Sigmoid colon (tissue), 7 donors: Measurements from ENCODE around the gene LTA. TPM values are rescaled to one million over a fixed set of nuclear protein-coding genes. Genes with fewer than 3 reads are reported as not detected.

Experiments used
- DNase-seq: peaks from one replicate; pipeline ENCODE4 v3.0.0-alpha.2; 2019
- H3K27ac ChIP-seq, 4 donors: fragments of 200-600 bp; sonication (generic); one replicate each; pipeline ENCODE4 v1.5.1; 2016 to 2019; ENCODE audit warnings: mild to moderate bottlenecking in 1 of 4
- H3K27me3 ChIP-seq, 3 donors: fragments of 200-600 bp; sonication (generic); one replicate each; pipeline ENCODE4 v1.5.1; 2019; ENCODE audit warnings: mild to moderate bottlenecking in 1 of 3
- H3K36me3 ChIP-seq, 4 donors: fragments of 200-600 bp; sonication (generic); one replicate each; pipeline ENCODE4 v1.5.1; 2016 to 2019
- H3K4me1 ChIP-seq, 4 donors: fragments of 200-600 bp; sonication (generic); one replicate each; pipeline ENCODE4 v1.5.1; 2017 to 2019
- H3K4me3 ChIP-seq, 4 donors: fragments of 200-600 bp; sonication (generic); one replicate each; pipeline ENCODE4 v1.5.1; 2017 to 2019; ENCODE audit warnings: mild to moderate bottlenecking in 2 of 4, moderate library complexity in 1 of 4
- H3K9me3 ChIP-seq, 4 donors: fragments of 200-600 bp in 3 of 4; sonication (generic) in 3 of 4; one replicate each; pipeline versions ENCODE4 v1.5.1 to v1.6.1; 2013 to 2019
- EP300 ChIP-seq, 4 donors: sonication (generic); formaldehyde crosslinking; IDR thresholded peaks; one replicate each; pipeline ENCODE4 v1.6.1; 2017; ENCODE audit warnings: antibody characterized with exemption in 4 of 4
- POLR2A ChIP-seq, 2 donors: fragments of 450-650 bp; IDR thresholded peaks; one replicate each; pipeline ENCODE4 v1.6.1; 2016; ENCODE audit warnings: antibody characterized with exemption in 2 of 2, mild to moderate bottlenecking in 2 of 2, moderate library complexity in 2 of 2
- POLR2AphosphoS5 ChIP-seq, 4 donors: sonication (generic); formaldehyde crosslinking; IDR thresholded peaks; one replicate each; pipeline ENCODE4 v1.6.1; 2017; ENCODE audit warnings: antibody characterized with exemption in 4 of 4
- WGBS, 2 donors: extraction: QIAGEN DNeasy Blood & Tissue Kit; methylation state at CpG; one replicate each; pipeline ENCODE4 v1.1.7; 2013; 5-methylcytosine and 5-hydroxymethylcytosine counted together
- intact Hi-C: fragments of 100-400 bp; cut with DNase I; formaldehyde crosslinking; loops from one replicate; pipeline ENCODE4 v1.15.1; 2023
- polyA plus RNA-seq, 3 donors: library from polyadenylated mRNA; stranded (reverse); fragments of 200-250 nt; gene quantifications; one replicate each; pipeline ENCODE4 v1.2.3, GENCODE V29; 2013
- total RNA-seq, 4 donors: library from RNA; depleted of rRNA; stranded (reverse); fragments of >200 nt; gene quantifications; one replicate each; pipeline ENCODE4 v1.1.0, GENCODE V29; 2016
- TF ChIP-seq, protein P1 (sequence below), 4 experiments: fragments of 450-650 bp in 3 of 4; fragments of 200-600 bp in 1 of 4; IDR thresholded peaks; one replicate each; pipeline ENCODE4 v1.5.1; 2016 to 2019; ENCODE audit warnings: antibody characterized with exemption in 4 of 4, mild to moderate bottlenecking in 3 of 4, moderate library complexity in 2 of 4
- donor health status: healthy with polysubstance abuse.
- donor health status: Bipolar disorder and iron deficiency.
- donor health status: healthy.

LTA gene
- total and polyA plus RNA-seq, 7 donors, result 3.6 TPM; not detected in 6

DNA sequence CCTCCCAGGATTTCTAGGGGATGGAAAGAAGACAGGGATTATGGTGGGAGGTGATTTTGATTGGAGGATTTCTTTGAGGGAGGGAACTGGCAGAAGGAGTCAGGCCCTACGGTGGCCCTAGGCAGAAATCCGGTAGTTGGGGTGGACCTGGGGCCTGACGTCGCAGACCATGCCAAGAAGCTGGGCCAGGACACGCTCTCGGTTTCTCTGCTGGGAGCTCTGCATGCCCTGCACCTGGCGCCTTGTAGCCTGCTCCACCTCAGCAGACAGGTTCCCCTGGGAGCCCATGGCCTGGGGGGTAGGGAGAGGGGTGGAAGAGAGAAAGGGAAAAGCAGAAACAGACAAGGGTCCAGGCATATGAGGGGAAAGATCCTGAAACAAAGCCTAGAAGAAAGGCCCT, 26.8 kb upstream of the LTA start:
- Histone ChIP-seq H3K4me1 (peaks cover 0 to 35% (median 29%) of the 10 kb centered on the region in 4 donors), H3K9me3 (no peaks in the 10 kb centered on the region), H3K27ac (no peak overlapping the region), H3K36me3 (peaks cover 0 to 18% (median under 1%) of the 10 kb centered on the region in 4 donors), H3K27me3 (no peaks in the 10 kb centered on the region), H3K4me3 (no peak overlapping the region)
- intact Hi-C loops, result loop anchor here (5.0 to 10.0 kb wide), 4 partner anchors 143 to 410 kb away; partner anchors contain the start of genes ABHD16A, LY6G6F, MICA and NELFE
- TF ChIP-seq, protein P1, sequence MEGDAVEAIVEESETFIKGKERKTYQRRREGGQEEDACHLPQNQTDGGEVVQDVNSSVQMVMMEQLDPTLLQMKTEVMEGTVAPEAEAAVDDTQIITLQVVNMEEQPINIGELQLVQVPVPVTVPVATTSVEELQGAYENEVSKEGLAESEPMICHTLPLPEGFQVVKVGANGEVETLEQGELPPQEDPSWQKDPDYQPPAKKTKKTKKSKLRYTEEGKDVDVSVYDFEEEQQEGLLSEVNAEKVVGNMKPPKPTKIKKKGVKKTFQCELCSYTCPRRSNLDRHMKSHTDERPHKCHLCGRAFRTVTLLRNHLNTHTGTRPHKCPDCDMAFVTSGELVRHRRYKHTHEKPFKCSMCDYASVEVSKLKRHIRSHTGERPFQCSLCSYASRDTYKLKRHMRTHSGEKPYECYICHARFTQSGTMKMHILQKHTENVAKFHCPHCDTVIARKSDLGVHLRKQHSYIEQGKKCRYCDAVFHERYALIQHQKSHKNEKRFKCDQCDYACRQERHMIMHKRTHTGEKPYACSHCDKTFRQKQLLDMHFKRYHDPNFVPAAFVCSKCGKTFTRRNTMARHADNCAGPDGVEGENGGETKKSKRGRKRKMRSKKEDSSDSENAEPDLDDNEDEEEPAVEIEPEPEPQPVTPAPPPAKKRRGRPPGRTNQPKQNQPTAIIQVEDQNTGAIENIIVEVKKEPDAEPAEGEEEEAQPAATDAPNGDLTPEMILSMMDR (IDR thresholded peaks at IDR 0.05), result no peak
- no peak for TF ChIP-seq POLR2A (IDR thresholded peaks at IDR 0.05)
- TF ChIP-seq EP300 (IDR thresholded peaks at IDR 0.05), result no peak
- TF ChIP-seq POLR2AphosphoS5 (IDR thresholded peaks at IDR 0.05), result no peak
- no peak for DNase-seq
- WGBS, 2 donors, result 85 to 88% methylated on average over 7 of the region's 7 CpGs

DNA sequence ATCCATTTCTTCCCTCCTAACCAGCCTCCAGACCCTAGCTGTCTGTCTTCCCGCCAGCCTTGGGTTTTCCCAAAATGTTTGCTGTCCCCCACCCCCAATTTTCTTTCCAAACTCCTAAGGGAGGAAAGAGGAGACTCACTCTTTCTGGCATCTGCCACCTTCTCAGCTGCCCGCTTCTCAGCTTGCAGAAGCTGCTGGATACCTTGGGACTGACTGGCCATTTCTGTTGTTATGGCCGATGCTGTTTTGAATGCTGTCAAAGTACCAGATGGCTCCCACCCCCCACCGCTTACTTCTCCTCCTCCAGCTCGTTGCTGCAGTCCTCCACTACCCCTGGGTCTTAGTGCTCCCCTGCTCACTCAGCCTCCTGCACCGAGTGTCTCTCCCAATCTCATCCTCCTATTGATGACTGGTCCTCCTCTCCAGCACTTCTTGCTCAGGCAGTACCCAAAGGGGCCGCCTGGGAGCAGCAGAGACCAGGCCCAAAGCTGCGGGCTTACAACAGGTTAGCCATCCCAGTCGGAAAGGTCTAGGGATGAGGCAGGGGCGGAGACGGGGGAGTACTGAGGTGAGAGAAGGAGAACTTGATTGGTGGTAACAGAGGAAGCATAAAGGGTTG, 25.6 kb upstream of the LTA start, which contains the start of gene ATP6V1G2:
TSS of gene ATP6V1G2 (minus strand) at position 270 of the 619 bp plus-strand sequence. CDS start at position 221, 49 bp downstream.
- Histone ChIP-seq H3K4me1 (peaks cover 0 to 30% (median 23%) of the 10 kb centered on the region in 4 donors), H3K36me3 (peaks cover 0 to 29% (median 3%) of the 10 kb centered on the region in 4 donors), H3K27ac (peak within 1 kb of the TSS; percentile 85 to 88 (median 86)), H3K27me3 (no peaks in the 10 kb centered on the region), H3K4me3 (peak within 1 kb of the TSS; percentile 40 to 51 (median 46)), H3K9me3 (no peaks in the 10 kb centered on the region)
- WGBS, 2 donors, result 11 to 13% methylated on average over 11 of the region's 11 CpGs
- DNase-seq, result peak; percentile 94
- intact Hi-C loops, result loop anchor here (1.0 to 10.0 kb wide), 7 partner anchors 34 to 408 kb away; partner anchors contain the start of genes ABHD16A, BAG6, LY6G6F and MICA
- TF ChIP-seq POLR2A (IDR thresholded peaks at IDR 0.05), result no peak
- TF ChIP-seq, protein P1 (IDR thresholded peaks at IDR 0.05), result peak; percentile 97 to 99 (median 98)

DNA sequence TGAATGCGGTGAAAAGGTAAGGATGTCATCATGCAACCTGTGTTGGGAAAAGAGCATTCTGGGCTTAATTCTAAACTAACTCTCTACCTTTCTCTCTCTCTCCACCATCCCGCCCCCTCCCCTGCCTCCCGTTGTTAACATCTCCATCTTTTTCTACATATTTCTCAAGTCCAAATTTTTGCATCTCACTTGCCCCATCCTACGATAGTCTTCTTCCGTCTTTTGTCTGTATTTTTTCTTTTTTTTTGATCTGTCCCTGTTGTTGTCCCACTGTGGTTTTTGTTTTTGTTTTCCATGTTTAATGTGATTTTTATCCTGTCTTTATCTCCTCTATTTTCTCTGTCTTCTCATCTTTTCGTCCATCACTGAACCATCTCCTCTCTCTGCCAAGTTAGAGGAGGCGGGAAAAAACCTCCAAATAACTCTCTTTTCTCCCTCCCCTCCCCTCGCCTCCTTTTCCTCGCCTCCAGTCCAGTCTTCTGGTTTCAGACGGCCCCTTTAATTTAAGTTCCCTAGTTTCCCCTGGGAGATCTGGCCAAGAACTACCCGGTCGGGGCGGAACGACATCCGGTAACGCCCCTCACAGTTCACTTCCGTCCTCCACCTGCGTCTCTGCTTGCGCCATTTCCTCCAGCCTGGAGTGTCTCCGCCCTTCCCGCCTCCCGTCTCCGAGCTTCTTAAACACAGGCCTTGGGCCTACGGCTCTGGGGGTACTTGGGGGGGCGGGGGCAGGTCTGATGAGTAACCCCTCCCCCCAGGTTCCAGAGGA, 24.9 kb upstream of the LTA start, which contains the start of gene NFKBIL1:
TSS of gene NFKBIL1 (plus strand) at position 651 of the 769 bp plus-strand sequence. CDS start at position 738, 87 bp downstream.
- intact Hi-C loops, result loop anchor here (1.0 to 10.0 kb wide), 7 partner anchors 34 to 408 kb away; partner anchors contain the start of genes ABHD16A, BAG6, LY6G6F and MICA
- TF ChIP-seq POLR2AphosphoS5 (IDR thresholded peaks at IDR 0.05) (peak; percentile 73 to 88 (median 78)), EP300 (IDR thresholded peaks at IDR 0.05) (peak in 1 of 4 donors; percentile 83), POLR2A (IDR thresholded peaks at IDR 0.05) (peak in 1 of 2 donors; percentile 44)
- TF ChIP-seq, protein P1 (IDR thresholded peaks at IDR 0.05), result peak in 1 of 4 experiments; percentile 32
- Histone ChIP-seq H3K27me3 (no peaks in the 10 kb centered on the region), H3K4me3 (peak within 1 kb of the TSS; percentile 40 to 51 (median 46)), H3K4me1 (peaks cover 0 to 30% (median 23%) of the 10 kb centered on the region in 4 donors), H3K9me3 (no peaks in the 10 kb centered on the region), H3K27ac (peak within 1 kb of the TSS; percentile 85 to 88 (median 86)), H3K36me3 (peaks cover 0 to 36% (median 3%) of the 10 kb centered on the region in 4 donors)
- 0% methylated on average over 25 of the region's 25 CpGs for WGBS, 2 donors
- peak; percentile 99 for DNase-seq

DNA sequence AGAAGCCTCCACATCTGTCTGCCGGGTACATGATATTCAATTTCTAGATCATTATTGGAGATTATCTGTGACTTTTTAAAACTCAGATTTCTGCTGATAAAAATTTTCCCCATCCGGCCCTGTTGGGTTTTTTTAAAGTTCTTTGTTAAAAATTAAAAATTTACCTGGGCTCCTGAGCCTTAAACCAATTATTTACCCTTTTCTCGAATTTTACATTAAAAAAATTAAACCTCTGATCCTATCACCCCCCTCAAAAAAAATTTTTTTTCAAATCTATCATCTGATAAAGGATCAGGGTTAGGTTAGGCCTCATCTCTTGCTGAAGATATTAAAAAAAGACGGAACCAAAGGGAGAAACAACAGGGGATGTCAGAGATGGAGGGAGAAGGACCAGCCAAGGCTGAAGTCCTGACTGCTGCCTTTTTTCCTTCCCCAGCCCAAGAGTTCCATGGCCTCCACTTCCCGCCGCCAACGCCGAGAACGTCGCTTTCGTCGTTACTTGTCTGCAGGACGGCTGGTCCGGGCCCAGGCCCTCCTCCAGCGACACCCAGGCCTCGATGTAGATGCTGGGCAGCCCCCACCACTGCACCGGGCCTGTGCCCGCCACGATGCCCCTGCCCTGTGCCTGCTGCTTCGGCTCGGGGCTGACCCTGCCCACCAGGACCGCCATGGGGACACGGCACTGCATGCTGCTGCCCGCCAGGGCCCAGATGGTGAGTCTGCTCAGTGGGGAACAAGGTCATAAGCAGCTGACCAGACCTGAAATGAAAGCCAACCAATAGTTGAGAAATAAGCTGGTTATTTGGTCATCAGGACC, 24.2 kb upstream of the LTA start:
- H3K4me1 ChIP-seq, result peaks cover 0 to 25% (median 17%) of the 10 kb centered on the region in 4 donors
- H3K4me3 ChIP-seq, result peak overlapping the region; percentile 40 to 51 (median 46)
- no peaks in the 10 kb centered on the region for H3K27me3 ChIP-seq
- peaks cover 0 to 38% (median 3%) of the 10 kb centered on the region in 4 donors for H3K36me3 ChIP-seq
- peak overlapping the region; percentile 85 to 88 (median 86) for H3K27ac ChIP-seq
- DNase-seq, result no peak
- WGBS, 2 donors, result 81% methylated on average over 24 of the region's 24 CpGs
- H3K9me3 ChIP-seq, result no peaks in the 10 kb centered on the region
- intact Hi-C loops, result loop anchor here (2.0 to 10.0 kb wide), 6 partner anchors 33 to 407 kb away; partner anchors contain the start of genes ABHD16A, BAG6, LY6G6F and MICA
- peak in 1 of 2 donors; percentile 8 for TF ChIP-seq POLR2A (IDR thresholded peaks at IDR 0.05)
- TF ChIP-seq, protein P1 (IDR thresholded peaks at IDR 0.05), result no peak
